GF-D8 (cell line): ENCODE data around the gene GAB3.
"Not testable (repeated sequence)": the region's sequence is repeated elsewhere in the genome, so short reads cannot be mapped to it uniquely, and the experiment has no call there.

ENCODE experiments used
- DNase-seq: peaks from one replicate; lab custom pipeline; 2025; lab: John Stamatoyannopoulos, UW

Gene GAB3

GRCh38 chrX:154655786-154656185 is 95.1 kb downstream of the GAB3 start:
- no peak for DNase-seq

GRCh38 chrX:154655346-154655745 is 95.5 kb downstream of the GAB3 start:
- no peak for DNase-seq

DNA sequence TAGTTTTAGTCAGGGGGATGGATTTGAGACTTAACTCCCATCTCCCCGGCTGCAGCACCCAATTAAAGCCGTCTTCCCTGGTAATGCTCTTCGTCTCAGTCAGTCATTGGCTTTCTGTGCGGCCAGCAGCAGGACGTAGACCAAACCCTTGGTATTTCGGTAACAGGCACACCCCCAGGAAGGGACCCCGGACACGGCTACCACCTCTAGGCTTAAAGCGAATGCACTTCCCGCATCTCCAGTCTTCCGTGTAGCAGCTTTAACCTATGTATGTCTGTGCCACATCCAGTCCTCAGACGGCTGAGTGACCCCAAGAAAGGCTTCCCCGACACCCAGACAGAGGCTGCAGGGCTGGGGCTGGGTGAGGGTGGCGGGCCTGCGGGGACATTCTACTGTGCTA is 96.0 kb downstream of the GAB3 start:
- no peak for DNase-seq

- DNase-seq, result no peak
Observed at GRCh38 chrX:154654372-154654771, 96.5 kb downstream of the GAB3 start.

DNA sequence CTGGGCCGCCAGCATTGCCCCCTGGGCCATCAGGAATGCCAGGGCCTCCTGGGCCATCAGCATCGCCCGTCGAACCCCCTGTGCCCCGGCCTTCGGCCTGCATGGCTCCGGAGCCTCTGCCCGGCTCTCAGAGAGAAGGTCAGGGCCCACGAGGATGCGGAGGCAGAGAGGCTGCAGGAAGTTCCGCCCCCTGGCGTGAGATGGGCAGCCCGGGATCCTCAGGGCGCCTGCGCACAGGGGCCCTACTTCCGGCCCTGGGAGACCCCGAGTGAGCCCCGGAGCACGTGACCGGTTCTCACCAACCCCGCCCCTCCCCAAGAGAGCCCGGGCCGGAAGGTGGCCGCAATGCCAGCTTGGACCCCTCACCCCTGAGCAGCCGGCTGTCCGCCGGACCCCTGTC is 97.5 kb downstream of the GAB3 start, which contains the start of gene CTAG2:
CTAG2 (minus strand) TSS at position 167 of the 400 bp plus-strand sequence; CDS start at position 103, 64 bp downstream.
- not testable (repeated sequence) for DNase-seq

GRCh38 chrX:154653048-154653401 is 97.9 kb downstream of the GAB3 start:
- DNase-seq, result no peak

GRCh38 chrX:154652311-154653047 is 98.4 kb downstream of the GAB3 start:
- no peak for DNase-seq

DNA sequence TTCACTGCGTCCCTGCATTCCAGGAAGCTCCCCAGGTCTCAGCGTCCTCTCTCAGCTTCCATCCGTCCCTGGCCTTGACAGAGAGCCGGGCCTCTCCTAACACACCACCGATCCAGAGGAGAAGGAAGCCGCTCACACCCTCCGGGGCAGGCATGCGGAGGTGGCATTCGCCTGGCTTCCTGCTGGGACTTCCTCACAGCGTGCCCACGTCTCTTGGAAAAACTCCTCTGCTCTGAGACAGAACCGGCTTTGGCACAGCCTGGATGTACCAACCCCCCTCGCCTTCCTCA is 100.7 kb downstream of the GAB3 start:
- DNase-seq, result no peak

GRCh38 chrX:154649503-154650220 is 101.2 kb downstream of the GAB3 start:
- DNase-seq, result no peak

DNA sequence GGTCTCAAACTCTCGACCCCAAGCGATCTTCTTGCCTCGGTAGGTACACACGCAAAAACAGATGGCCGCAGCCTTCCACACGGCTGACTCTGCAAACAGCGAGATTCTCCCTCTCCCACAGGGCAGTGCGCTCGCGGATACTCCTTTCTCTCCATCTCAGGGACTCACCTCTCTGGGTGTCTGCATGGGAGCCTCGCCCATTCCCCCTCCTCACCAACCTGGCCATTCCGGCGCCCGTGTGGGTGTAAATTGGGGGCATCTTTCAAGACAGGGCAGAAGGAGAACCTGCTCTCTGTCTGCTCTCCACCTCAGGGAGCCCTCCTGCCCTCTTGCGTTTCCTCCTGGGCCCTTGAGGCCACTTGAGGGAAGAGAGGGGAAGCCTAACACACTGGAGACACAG is 101.9 kb downstream of the GAB3 start:
- DNase-seq, result no peak

DNA sequence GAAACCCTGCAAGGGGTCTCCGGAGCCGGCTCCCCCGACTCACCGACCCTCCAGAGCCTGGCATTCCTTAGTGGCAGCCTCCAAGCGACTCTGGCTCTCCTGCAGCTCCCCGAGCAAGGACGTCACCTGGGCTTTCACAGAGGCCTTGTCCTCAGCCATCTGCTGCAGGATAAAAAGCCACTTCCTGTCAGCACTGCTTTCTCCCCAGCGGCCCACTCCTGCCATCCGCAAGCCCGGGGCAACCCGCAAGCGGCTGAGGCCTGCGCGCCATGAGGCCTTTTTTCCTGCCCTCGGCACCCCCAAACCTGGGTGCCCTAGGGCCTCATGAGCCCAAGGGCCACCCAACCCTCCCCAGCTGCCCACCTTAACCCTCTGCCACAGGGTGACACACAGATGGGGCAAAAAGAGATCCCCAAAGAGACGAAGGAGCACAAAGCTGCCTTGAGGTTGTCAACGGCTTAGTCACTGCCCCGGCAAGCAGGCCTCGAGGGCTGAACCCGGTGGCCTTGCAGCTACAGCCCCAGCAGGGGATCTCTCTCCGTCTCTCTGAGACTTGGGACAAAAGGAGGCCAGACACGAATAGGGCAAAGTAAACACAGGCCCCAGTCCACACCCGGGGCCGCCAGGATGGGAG is 105.0 kb downstream of the GAB3 start:
- DNase-seq, result not testable (repeated sequence)

DNA sequence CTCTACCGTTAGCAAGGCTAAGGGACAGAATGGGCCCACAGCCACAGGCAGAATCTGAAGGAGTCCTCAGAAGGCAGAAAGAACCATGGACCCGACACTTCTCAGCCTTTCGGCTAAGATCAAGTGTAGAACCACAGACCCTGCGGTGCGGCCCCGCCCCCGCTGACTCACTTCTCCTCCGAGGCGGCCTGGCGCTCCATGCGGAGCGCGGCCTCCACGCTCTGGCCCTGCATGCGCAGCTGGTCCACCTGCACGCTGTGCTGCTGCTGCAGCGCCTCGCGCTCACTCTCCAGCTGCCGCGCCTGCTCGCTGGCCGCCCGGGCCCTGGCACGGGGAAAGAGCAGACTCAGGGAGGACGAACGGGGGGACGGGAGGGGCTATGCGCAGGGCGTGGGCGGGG is 107.2 kb downstream of the GAB3 start:
- not testable (repeated sequence) for DNase-seq

DNA sequence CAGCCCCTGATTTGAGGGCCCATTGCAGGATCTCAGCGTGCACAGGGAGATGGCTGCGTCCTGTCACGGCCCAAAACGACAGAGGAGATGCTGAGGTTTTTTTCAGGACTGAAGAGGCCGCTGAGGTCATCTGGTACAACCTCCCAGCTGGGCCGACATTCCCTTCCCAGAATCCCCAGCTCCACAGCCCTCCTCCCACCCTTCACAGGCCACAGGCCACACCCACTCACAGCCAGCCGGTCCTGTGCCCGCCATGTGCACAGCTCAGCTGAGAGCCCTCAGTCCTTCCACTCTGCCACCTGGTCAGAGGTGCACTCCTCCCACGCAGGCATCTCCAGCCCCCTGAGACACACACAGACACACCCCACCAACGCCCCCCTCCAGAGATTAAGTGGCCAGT is 109.1 kb downstream of the GAB3 start:
- not testable (repeated sequence) for DNase-seq

DNA sequence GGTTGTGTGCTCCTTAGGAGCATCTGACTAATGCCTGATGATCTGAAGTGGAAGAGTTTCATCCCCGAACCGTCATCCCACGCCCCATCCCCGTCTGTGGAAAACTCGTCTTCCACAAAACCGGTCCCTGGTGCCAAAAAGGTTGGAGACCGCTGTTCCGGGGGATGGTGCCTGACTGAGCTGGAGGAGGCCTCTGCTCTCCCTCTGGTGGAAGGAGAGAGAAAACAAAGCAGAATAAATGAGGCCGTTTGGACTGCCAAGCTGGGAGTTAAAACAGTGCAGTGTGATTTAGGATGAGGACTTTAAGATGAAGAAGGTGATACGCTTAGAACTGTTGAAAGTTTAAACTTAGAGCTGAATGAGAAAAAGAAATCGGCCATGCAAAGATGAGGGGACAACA is 117.2 kb downstream of the GAB3 start:
- not testable (repeated sequence) for DNase-seq

DNA sequence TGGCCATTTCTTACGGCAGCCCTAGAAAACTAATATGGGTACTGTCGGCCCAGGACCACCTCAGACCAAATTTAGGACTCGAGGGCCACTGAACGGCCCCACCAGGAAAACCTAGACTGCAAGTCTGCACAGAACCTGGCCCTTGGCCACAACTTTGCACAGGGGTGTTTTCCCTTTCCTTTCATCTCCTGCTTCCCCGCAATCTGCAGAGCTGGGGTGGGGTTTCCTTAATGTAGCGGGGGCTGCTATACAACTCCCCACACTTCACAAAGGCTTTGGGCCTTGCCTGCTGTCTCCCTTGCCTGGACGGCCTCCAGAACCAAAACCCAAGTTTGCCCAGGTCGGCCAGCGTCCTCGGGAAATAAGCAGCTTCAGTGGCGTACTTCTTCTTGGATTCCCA is 119.9 kb downstream of the GAB3 start:
- not testable (repeated sequence) for DNase-seq

DNA sequence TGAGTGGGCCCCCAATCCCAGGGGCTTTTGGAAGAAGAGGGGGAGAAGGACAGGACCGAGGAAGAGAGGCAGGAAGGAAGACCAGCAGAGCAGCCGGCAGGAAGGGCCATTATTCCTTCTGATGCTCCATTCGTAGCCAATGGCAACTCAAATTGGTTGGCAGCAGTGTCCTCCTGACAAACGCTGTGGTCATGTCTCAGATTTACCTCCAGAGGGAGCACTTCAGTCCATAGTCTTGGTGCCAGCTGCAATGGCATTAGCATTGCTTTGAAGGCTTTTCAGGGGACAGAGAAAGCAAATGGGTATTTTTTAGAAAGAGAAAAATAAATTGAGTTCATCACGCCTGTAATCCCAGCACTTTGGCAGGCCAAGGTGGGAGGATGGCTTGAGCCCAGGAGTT is 121.9 kb downstream of the GAB3 start:
- not testable (repeated sequence) for DNase-seq
